G401 (cell line): ENCODE measurements around the gene EFCAB6. TPM values are rescaled to one million over a fixed set of nuclear protein-coding genes. Genes with fewer than 3 reads are reported as not detected.

Experiments
- DNase-seq: peaks from one replicate; pipeline ENCODE4 v3.0.0-alpha.2; 2015; ENCODE audit warnings: low spot score
- in situ Hi-C: cut with HindIII; loops from 2 replicates; pipeline ENCODE4 v1.10.0; 2016; ENCODE audit warnings: low sequenced_read_pairs, mixed read lengths
- total RNA-seq: library from RNA; depleted of rRNA; stranded (reverse); fragments of >200 nt; shearing (Covaris generic); gene quantifications from 2 replicates; pipeline ENCODE4 v1.2.3, GENCODE V29; 2014

The EFCAB6 gene
- total RNA-seq, 1 experiment from 2014 or later = 0.54 TPM

DNA sequence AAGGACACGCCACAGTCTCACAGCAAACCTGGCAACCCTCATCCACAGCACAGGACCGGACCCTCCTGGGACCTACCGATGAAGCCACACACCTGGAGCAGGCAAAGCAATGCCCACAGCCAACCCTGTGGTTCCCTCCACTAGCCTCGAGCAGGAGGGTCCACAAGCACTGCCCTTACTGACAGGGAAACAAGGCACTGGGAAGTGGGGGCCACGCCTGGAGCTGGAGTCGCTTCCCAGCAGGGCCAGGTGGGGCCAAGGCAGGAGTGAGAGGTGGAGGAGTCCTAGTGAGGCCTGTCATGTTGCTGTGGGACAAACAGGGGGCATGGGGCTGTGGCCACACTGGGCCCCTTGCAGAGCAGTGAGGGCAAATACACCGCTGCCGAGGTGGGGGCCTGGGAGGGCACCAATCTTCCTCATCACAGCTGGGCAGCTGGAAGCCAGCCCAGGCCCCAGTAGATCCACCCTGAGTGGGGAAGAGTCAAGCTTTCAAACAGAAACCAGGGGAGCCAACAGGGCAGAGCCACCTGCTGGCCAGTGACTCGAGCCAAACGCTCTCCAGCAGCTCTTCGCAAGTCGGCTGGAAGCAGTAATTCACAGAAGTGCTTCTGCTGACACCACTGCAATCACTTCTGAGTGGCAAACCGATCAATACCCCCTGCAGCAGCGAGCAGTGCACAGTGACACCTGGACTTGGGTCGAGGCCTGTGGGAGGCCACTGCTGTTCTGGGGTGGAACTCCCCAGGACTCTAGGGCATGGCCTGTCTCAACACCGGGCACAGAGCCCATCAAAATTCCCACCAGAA, 36.5 kb upstream of the EFCAB6 start:
- peak; percentile 47 for DNase-seq
- in situ Hi-C loops = no loop called here

GRCh38 chr22:43847376-43848289, 35.5 kb upstream of the EFCAB6 start:
- no peak for DNase-seq
- in situ Hi-C loops = no loop called here

DNA sequence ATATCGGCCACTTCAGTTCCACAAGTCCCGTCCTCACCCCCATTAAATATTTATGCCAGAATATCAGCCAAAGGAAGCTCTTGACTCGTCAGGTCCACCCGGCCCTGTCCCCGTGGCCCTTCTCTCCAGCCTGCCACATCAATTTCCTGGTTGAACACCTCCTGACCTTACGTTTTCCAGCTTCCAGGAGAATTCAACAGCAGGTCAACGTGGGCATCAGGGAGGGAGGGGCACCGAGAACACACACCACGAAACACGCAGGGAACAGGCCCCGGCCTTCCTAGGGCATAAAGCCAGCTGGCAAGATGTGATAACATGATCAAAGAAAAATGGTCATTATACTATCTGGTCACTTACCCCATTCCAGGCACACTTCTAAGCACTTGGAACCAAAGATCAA, 34.9 kb upstream of the EFCAB6 start:
- DNase-seq = no peak
- in situ Hi-C loops = no loop called here

- in situ Hi-C loops = no loop called here
- no peak for DNase-seq
Observed at GRCh38 chr22:43845981-43846380, 33.9 kb upstream of the EFCAB6 start.

- in situ Hi-C loops = no loop called here
- DNase-seq = no peak
Observed at GRCh38 chr22:43844560-43845545, 32.7 kb upstream of the EFCAB6 start.

DNA sequence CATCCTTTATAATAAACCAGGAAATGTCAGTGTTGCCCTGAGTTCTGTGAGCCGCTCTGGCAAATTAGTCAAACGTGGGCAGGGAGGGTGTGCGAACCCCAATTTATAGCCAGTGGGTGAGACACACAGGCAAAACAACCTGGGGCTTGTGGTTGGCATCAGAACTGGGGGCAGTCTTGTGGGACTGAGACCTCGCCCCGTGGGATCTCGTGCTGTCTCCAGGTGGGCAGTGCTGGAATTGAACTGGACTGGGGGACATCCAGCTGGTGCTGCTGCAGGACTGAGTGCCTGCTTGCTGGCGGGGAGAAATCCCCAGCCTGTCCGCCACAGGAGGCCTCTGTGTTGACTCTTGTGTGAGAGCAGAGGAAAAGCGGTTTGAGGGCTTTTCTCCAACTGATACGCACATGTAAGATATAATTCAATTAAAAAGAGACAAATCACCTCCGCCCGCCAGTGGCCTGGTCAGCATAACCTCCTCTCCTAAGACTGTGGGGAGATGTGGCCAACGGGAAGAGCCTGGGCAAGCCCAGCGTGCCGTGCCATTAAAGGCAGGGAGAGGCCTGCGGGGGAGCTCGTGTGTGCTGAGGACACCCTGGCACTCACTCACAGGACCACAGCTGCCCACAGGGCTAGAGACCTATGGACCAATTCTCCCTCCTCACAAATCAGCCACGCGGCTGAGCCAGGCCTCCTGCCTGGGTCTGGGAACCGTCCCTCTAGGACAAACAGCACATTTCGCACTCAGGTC, 31.9 kb upstream of the EFCAB6 start:
- in situ Hi-C loops = no loop called here
- no peak for DNase-seq

- no peak for DNase-seq
- in situ Hi-C loops = no loop called here
Observed at GRCh38 chr22:43841742-43842141, 29.6 kb upstream of the EFCAB6 start.

DNA sequence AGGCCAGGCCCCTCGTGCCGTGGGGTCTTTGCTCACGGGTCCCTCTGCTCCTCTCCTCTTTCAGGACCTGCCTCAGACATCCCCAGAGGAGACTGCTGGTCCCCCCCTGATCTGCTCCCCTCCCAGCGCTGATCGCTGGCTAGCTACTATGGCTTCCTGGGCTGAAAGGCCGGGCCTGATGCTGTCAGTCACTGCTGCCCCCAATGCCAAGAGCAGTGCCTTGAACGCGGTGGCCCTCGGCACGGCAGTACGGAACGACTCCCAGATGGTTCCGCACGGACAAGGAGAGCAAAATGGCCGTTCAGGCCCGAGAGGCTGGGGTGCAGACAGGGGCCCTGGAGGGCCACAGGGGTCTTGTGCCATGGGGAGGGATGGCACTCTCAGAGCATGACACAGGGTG, 28.7 kb upstream of the EFCAB6 start:
- in situ Hi-C loops = no loop called here
- no peak for DNase-seq

- in situ Hi-C loops = no loop called here
- no peak for DNase-seq
Observed at GRCh38 chr22:43840431-43840830, 28.3 kb upstream of the EFCAB6 start.

DNA sequence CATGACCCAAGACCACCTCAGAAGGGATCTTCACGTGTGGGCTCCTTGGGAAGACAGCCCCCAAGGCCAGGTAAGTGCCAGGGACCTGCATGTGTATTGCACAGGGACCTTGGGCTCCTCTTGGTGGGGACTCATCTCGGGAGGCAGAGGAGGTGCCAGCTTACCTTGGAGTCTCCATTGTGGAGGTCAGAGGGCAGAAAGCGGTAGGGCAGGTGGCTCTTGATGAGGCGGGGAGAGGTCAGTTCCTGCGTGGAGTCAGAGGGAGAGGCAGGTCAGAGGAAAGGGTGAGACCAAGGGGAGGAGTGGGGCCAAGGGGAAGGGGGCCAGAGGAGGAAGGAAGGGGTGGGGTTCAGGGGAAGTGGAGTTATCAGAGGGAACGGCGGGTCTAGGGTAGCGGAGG, 27.7 kb upstream of the EFCAB6 start:
- in situ Hi-C loops = no loop called here
- no peak for DNase-seq

DNA sequence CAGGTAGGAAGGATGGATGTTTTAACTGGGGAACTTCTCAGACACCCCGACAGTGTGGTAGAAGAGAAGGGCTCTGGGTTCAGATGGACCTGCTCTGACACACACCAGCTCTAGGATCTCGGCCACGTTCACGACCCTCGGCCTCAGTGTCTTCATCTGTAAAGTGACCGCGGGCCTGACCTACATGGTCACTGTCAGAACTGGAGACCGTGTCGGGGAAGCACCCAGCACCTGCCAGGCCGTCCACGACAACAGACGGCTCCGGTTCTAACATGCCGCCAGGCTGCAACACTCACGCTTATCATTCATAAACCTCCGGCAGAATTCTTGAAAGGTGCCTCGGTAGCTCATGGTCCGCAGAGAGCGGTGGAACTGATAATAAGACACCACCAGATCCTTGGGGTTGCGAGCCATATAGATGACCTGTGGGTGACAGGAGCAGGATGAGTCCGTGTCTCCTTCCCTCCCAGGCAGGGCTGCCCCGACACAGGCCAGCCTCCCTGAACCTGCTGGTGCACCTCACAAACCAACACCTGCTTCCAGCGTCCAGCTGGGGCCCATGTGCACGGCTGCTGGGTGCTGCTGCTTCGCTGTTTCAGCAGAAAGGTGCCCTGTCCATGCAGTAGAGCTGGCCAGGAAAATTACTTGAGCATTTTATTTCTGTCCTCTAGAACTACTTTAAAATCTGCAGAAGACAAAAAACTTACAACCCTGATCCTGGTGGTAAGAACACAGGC, 26.6 kb upstream of the EFCAB6 start:
- in situ Hi-C loops = no loop called here
- DNase-seq = no peak

- in situ Hi-C loops = no loop called here
- no peak for DNase-seq
Observed at GRCh38 chr22:43838161-43838560, 26.1 kb upstream of the EFCAB6 start.

- in situ Hi-C loops = no loop called here
- no peak for DNase-seq
Observed at GRCh38 chr22:43837666-43838065, 25.6 kb upstream of the EFCAB6 start.

DNA sequence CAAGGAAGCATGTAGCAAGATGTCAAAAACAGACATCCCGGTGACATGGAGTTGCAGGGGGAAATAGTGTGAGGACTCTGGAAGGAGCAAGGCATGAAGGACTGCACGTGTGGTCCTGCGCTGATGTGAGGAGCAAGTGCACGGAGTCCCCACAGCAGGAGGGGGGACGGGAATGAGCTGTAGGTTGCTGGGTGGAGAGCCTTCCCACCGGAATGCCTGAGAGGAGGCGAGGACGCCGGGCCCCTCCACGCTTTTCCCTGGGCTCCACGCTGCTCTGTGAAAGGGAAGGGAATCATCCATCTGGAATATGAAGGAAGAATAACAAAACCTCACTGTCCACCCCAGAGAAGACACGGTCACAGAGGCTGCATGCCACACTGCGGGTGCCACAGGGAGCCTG, 23.6 kb upstream of the EFCAB6 start:
- no peak for DNase-seq
- in situ Hi-C loops = no loop called here

DNA sequence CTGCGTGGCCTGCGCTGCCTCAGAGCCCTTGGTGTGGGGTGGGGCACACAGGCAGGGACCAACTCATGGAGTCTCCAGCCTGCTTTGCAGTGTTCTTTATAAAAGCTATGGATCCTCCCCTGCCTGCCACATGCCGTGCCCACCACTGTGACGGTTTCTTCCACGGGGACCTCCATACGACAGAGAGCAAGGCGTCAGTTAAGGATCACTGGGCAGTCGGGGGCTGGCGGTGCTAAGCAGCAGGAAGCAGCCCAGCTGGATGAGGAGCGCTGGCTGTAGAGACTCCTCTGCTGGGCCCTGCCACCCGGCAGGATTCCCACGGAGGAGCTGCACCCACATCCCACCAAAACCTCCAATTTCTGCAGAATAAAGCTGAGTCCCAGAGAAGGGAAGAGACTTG, 23.1 kb upstream of the EFCAB6 start:
- in situ Hi-C loops = no loop called here
- no peak for DNase-seq

- DNase-seq = no peak
- in situ Hi-C loops = no loop called here
Observed at GRCh38 chr22:43833286-43834240, 21.5 kb upstream of the EFCAB6 start.
